Keratinocyte (primary cell): ENCODE measurements around the gene XCL2. TPM values are rescaled to one million over a fixed set of nuclear protein-coding genes. Genes with fewer than 3 reads are reported as not detected.

Source experiments
- DNase-seq: peaks from one replicate; pipeline ENCODE4 v3.0.0-alpha.2; 2011; ENCODE audit warnings: low read depth, missing footprints, low spot score
- FAIRE-seq: peaks from 2 replicates; lab custom pipeline; 2011; peaks lifted over from hg19 to GRCh38; lab: Jason Lieb, UNC
- H2AFZ ChIP-seq: 2 replicates; pipeline ENCODE4 v1.6.0; 2012; ENCODE audit warnings: low read length, control low read depth, inconsistent platforms; ENCODE audit not compliant: control insufficient read depth
- H3K27ac ChIP-seq: 2 replicates; pipeline ENCODE4 v1.5.1; 2011; ENCODE audit warnings: low read length; ENCODE audit not compliant: control insufficient read depth, insufficient read depth
- H3K27me3 ChIP-seq: 3 replicates; pipeline ENCODE4 v1.6.0; 2011; ENCODE audit warnings: low read length; ENCODE audit not compliant: control insufficient read depth, insufficient read depth; ENCODE audit errors: extremely low read depth
- H3K36me3 ChIP-seq, 2 experiments: 2 replicates in 1 of 2; 3 replicates in 1 of 2; pipeline ENCODE4 v1.5.1; 2011; ENCODE audit warnings: low read length in 2 of 2, mild to moderate bottlenecking in 1 of 2; ENCODE audit not compliant: control insufficient read depth in 2 of 2, insufficient read depth in 2 of 2; ENCODE audit errors: extremely low read depth in 1 of 2
- H3K4me1 ChIP-seq: 3 replicates; pipeline ENCODE4 v1.5.1; 2011; ENCODE audit warnings: low read length; ENCODE audit not compliant: control insufficient read depth, insufficient read depth; ENCODE audit errors: extremely low read depth
- H3K4me2 ChIP-seq: 3 replicates; pipeline ENCODE4 v1.6.0; 2011; ENCODE audit warnings: low read depth, low read length; ENCODE audit not compliant: control insufficient read depth, insufficient read depth; ENCODE audit errors: extremely low read depth
- H3K4me3 ChIP-seq, 3 experiments: fragments of 200-600 bp in 1 of 3; sonication (generic) in 1 of 3; 2 replicates in 2 of 3; 3 replicates in 1 of 3; pipeline ENCODE4 v1.5.1; 2011 to 2016; ENCODE audit warnings: low read length in 3 of 3, mild to moderate bottlenecking in 3 of 3, control low read depth in 2 of 3, inconsistent platforms in 1 of 3, low read depth in 1 of 3, mixed read lengths in 1 of 3, mixed run types in 1 of 3, moderate library complexity in 1 of 3; ENCODE audit not compliant: control insufficient read depth in 2 of 3, insufficient read depth in 2 of 3; ENCODE audit errors: extremely low read depth in 1 of 3
- H3K79me2 ChIP-seq: 2 replicates; pipeline ENCODE4 v1.6.0; 2012; ENCODE audit warnings: low read length; ENCODE audit not compliant: control insufficient read depth, insufficient read depth
- H3K9ac ChIP-seq: 3 replicates; pipeline ENCODE4 v1.6.0; 2011; ENCODE audit warnings: low read length; ENCODE audit not compliant: control insufficient read depth, insufficient read depth; ENCODE audit errors: extremely low read depth
- H3K9me1 ChIP-seq: 3 replicates; pipeline ENCODE4 v1.6.0; 2011; ENCODE audit warnings: low read length; ENCODE audit not compliant: control insufficient read depth, insufficient read depth; ENCODE audit errors: extremely low read depth
- H3K9me3 ChIP-seq: 2 replicates; pipeline ENCODE4 v1.5.1; 2012; ENCODE audit warnings: low read depth, low read length; ENCODE audit not compliant: control insufficient read depth
- H4K20me1 ChIP-seq: 3 replicates; pipeline ENCODE4 v1.6.0; 2011; ENCODE audit warnings: low read length; ENCODE audit not compliant: control insufficient read depth, insufficient read depth; ENCODE audit errors: extremely low read depth
- EZH2 ChIP-seq: IDR thresholded peaks from one replicate; pipeline ENCODE4 v1.6.1; 2012; ENCODE audit warnings: inconsistent platforms, mild to moderate bottlenecking, low read length, moderate library complexity
- dilution Hi-C: fragments of 300-500 bp; cut with MboI; formaldehyde crosslinking; loops from one replicate; pipeline ENCODE4 v1.7.0; 2020; ENCODE audit warnings: low sequenced_read_pairs; ENCODE audit not compliant: extremely low pct_ligation_motif_present
- polyA plus RNA-seq, 5 experiments: library from polyadenylated mRNA; depleted of rRNA in 3 of 5; stranded (reverse) in 3 of 5; stranded (forward) in 1 of 5; unstranded in 1 of 5; fragments of >200 nt; gene quantifications; 1 replicate in 1 of 5; 2 replicates in 3 of 5; 3 replicates in 1 of 5; pipeline versions ENCODE4 v1.2.1 to v1.2.3, GENCODE V29; 2011 to 2012; ENCODE audit warnings: missing spikeins in 2 of 5, low read depth in 1 of 5, low replicate concordance in 1 of 5
- TF ChIP-seq, protein P1 (sequence below), 3 experiments: IDR thresholded peaks in 1 of 3; conservative IDR thresholded peaks in 1 of 3; optimal IDR thresholded peaks in 1 of 3; 2 replicates in 2 of 3; 3 replicates in 1 of 3; pipeline versions ENCODE3 to v1.5.1; 2011; ENCODE audit warnings: low read length in 3 of 3, mild to moderate bottlenecking in 3 of 3, moderate library complexity in 2 of 3, control low read depth in 1 of 3, inconsistent platforms in 1 of 3; ENCODE audit not compliant: insufficient read depth in 2 of 3; ENCODE audit errors: extremely low read depth in 1 of 3

Gene XCL2
- polyA plus RNA-seq, 1 donor (not counting 4 experiments of a cell fraction or from before 2014, with no cell fraction given), result not detected

DNA sequence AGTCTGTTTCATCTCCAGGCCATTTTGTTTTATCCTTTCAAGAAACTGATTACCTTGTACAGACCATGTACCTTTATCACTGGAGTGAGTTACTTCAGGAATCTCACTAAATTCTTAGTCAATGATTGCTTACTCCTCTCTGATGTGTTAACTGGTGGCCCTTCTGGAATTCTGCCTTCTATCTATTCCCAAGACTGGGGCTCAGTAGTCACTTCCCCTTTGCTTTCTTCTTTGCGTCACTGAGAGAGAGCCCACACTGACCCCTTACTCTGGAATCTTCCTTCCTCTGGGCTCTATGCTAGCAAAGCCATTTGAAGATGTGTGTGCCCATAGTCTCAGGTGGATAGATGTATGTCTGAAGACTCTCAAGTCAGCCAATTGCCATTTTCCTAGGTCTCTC lies 34.6 kb downstream of the XCL2 start:
- Histone ChIP-seq H3K9me3 (no peaks in the 10 kb centered on the region), H3K4me2 (no peak overlapping the region), H3K36me3 (no peaks in the 10 kb centered on the region), H3K9me1 (no peaks in the 10 kb centered on the region), H3K4me1 (peaks cover 22% of the 10 kb centered on the region), H3K27me3 (no peaks in the 10 kb centered on the region), H4K20me1 (no peaks in the 10 kb centered on the region), H3K79me2 (no peaks in the 10 kb centered on the region), H3K4me3 (no peak overlapping the region), H3K27ac (no peak overlapping the region), H2AFZ (no peak overlapping the region), H3K9ac (no peak overlapping the region)
- DNase-seq, result no peak
- no peak for FAIRE-seq
- dilution Hi-C loops, result no loop called here
- TF ChIP-seq, protein P1, sequence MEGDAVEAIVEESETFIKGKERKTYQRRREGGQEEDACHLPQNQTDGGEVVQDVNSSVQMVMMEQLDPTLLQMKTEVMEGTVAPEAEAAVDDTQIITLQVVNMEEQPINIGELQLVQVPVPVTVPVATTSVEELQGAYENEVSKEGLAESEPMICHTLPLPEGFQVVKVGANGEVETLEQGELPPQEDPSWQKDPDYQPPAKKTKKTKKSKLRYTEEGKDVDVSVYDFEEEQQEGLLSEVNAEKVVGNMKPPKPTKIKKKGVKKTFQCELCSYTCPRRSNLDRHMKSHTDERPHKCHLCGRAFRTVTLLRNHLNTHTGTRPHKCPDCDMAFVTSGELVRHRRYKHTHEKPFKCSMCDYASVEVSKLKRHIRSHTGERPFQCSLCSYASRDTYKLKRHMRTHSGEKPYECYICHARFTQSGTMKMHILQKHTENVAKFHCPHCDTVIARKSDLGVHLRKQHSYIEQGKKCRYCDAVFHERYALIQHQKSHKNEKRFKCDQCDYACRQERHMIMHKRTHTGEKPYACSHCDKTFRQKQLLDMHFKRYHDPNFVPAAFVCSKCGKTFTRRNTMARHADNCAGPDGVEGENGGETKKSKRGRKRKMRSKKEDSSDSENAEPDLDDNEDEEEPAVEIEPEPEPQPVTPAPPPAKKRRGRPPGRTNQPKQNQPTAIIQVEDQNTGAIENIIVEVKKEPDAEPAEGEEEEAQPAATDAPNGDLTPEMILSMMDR (optimal IDR thresholded peaks at IDR 0.05 in 1 of 3, IDR thresholded peaks at IDR 0.05 in 1 of 3, conservative IDR thresholded peaks at IDR 0.05 in 1 of 3; ENCODE audit: extremely low read depth in 1 of 3, insufficient read depth in 2 of 3, low read length in 3 of 3), result no peak
- TF ChIP-seq EZH2, result no peak

DNA sequence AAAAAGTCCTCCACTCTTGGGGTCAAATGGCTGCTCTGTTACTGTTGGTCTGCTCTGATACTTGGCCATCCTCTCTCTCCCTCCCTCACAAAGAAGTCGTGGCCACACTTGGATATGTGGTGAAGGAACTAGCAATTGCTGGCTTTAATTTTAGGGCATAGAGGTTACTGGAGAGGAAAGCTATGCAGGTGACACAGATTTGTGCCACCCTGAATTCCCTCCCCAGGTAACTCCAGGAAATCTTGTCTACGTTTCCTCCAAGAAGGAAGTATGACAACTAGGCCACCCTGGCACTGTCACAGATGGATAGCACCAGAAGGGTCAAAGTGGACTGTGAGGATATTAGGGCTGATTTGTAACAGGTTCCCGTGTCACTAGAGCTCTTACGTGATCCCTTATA lies 36.0 kb downstream of the XCL2 start:
- H3K27me3 ChIP-seq, result no peaks in the 10 kb centered on the region
- H3K9me1 ChIP-seq, result no peaks in the 10 kb centered on the region
- no peak overlapping the region for H3K27ac ChIP-seq
- no peaks in the 10 kb centered on the region for H4K20me1 ChIP-seq
- dilution Hi-C loops, result no loop called here
- DNase-seq, result no peak
- H3K36me3 ChIP-seq, result no peaks in the 10 kb centered on the region
- H3K4me1 ChIP-seq, result peaks cover 22% of the 10 kb centered on the region
- no peak for TF ChIP-seq EZH2
- TF ChIP-seq, protein P1 (optimal IDR thresholded peaks at IDR 0.05 in 1 of 3, IDR thresholded peaks at IDR 0.05 in 1 of 3, conservative IDR thresholded peaks at IDR 0.05 in 1 of 3; ENCODE audit: extremely low read depth in 1 of 3, insufficient read depth in 2 of 3, low read length in 3 of 3), result no peak
- H3K4me3 ChIP-seq, result no peak overlapping the region
- H3K79me2 ChIP-seq, result no peaks in the 10 kb centered on the region
- no peak for FAIRE-seq
- no peak overlapping the region for H3K9ac ChIP-seq
- no peaks in the 10 kb centered on the region for H3K9me3 ChIP-seq
- H3K4me2 ChIP-seq, result no peak overlapping the region
- no peak overlapping the region for H2AFZ ChIP-seq
